Loucy (cell line): ENCODE data around the gene PINK1.

ENCODE experiments used
- H2AFZ ChIP-seq: fragments of 200-600 bp; sonication (generic); 2 replicates; pipeline ENCODE4 v1.6.0; 2016; ENCODE audit warnings: antibody characterized with exemption, mild to moderate bottlenecking, low read length, moderate library complexity
- H3F3A ChIP-seq: fragments of 200-600 bp; 2 replicates; pipeline ENCODE4 v1.6.0; 2016; ENCODE audit warnings: antibody characterized with exemption, low read depth, mild to moderate bottlenecking
- H3K27me3 ChIP-seq: fragments of 200-600 bp; sonication (generic); 2 replicates; pipeline ENCODE4 v1.6.1; 2014; ENCODE audit warnings: low read length, mild to moderate bottlenecking; ENCODE audit not compliant: insufficient read depth, poor library complexity, severe bottlenecking
- H3K36me3 ChIP-seq: fragments of 200-600 bp; sonication (generic); 2 replicates; pipeline ENCODE4 v1.6.1; 2016; ENCODE audit warnings: low read length; ENCODE audit not compliant: insufficient read depth
- H3K4me1 ChIP-seq: fragments of 200-600 bp; sonication (generic); 2 replicates; pipeline ENCODE4 v1.5.1; 2014; ENCODE audit warnings: low read length, mild to moderate bottlenecking; ENCODE audit not compliant: insufficient read depth, poor library complexity, severe bottlenecking
- H3K4me2 ChIP-seq: fragments of 200-600 bp; sonication (generic); 2 replicates; pipeline ENCODE4 v1.6.0; 2014; ENCODE audit warnings: antibody characterized with exemption, low read length, low read depth, mild to moderate bottlenecking; ENCODE audit not compliant: poor library complexity, severe bottlenecking
- H3K4me3 ChIP-seq: fragments of 200-600 bp; sonication (generic); 2 replicates; pipeline ENCODE4 v1.5.1; 2014; ENCODE audit warnings: low read length, mild to moderate bottlenecking, mixed read lengths; ENCODE audit not compliant: poor library complexity, severe bottlenecking
- H3K79me2 ChIP-seq: fragments of 200-600 bp; sonication (generic); 2 replicates; pipeline ENCODE4 v1.6.1; 2014; ENCODE audit warnings: low read length; ENCODE audit not compliant: insufficient read depth
- H3K9ac ChIP-seq: fragments of 200-600 bp; sonication (generic); 2 replicates; pipeline ENCODE4 v1.6.0; 2014; ENCODE audit warnings: mild to moderate bottlenecking, low read depth, low read length, moderate library complexity; ENCODE audit not compliant: poor library complexity, severe bottlenecking
- H3K9me2 ChIP-seq: fragments of 200-600 bp; sonication (generic); replicated peaks from 2 replicates; pipeline ENCODE4 v1.6.1; 2016; ENCODE audit warnings: low read depth, low read length, mixed read lengths
- H3K9me3 ChIP-seq: fragments of 200-600 bp; sonication (generic); 2 replicates; pipeline ENCODE4 v1.6.1; 2014; ENCODE audit warnings: mild to moderate bottlenecking, antibody characterized with exemption, low read length, low read depth; ENCODE audit not compliant: insufficient read depth
- H4K20me1 ChIP-seq: fragments of 200-600 bp; sonication (generic); 2 replicates; pipeline ENCODE4 v1.6.0; 2014; ENCODE audit warnings: antibody characterized with exemption, low read length, mild to moderate bottlenecking; ENCODE audit not compliant: insufficient read depth, poor library complexity, severe bottlenecking
- EZH2phosphoT487 ChIP-seq: fragments of 200-600 bp; IDR thresholded peaks from 2 replicates; pipeline ENCODE4 v1.6.1; 2018; ENCODE audit warnings: antibody characterized with exemption, mild to moderate bottlenecking, moderate library complexity, borderline replicate concordance
- TF ChIP-seq, protein P1 (sequence below): fragments of 200-600 bp; sonication (generic); conservative IDR thresholded peaks from 2 replicates; pipeline ENCODE4 v1.5.1; 2014; ENCODE audit warnings: mild to moderate bottlenecking, antibody characterized with exemption, low read length

Gene PINK1

DNA sequence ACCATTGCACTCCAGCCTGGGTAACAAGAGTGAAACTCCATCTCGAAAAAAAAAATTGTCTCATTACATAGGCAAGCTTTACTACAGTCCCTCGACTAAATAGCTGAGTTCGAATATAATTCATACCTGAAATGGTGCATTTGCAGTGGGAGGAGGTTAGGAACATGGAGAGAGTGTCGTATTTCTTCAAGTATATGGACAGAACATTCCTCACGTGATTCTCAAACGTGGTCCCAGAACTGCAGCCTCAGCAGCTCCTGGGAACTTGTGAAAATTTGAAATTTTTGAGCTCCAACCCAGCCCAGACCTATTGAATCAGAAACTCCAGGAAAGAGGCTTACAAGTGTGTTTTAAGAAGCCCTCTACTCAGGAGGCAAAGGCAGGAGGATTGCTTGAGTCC is 37.2 kb upstream of the PINK1 start:
- H3K4me2 ChIP-seq: no peak overlapping the region
- no peak overlapping the region for H2AFZ ChIP-seq
- H3K9me2 ChIP-seq: no peaks in the 10 kb centered on the region
- no peaks in the 10 kb centered on the region for H4K20me1 ChIP-seq
- H3F3A ChIP-seq: no peaks in the 10 kb centered on the region
- H3K79me2 ChIP-seq: no peaks in the 10 kb centered on the region
- no peaks in the 10 kb centered on the region for H3K36me3 ChIP-seq
- no peaks in the 10 kb centered on the region for H3K9me3 ChIP-seq
- no peak for TF ChIP-seq EZH2phosphoT487
- TF ChIP-seq, protein P1, sequence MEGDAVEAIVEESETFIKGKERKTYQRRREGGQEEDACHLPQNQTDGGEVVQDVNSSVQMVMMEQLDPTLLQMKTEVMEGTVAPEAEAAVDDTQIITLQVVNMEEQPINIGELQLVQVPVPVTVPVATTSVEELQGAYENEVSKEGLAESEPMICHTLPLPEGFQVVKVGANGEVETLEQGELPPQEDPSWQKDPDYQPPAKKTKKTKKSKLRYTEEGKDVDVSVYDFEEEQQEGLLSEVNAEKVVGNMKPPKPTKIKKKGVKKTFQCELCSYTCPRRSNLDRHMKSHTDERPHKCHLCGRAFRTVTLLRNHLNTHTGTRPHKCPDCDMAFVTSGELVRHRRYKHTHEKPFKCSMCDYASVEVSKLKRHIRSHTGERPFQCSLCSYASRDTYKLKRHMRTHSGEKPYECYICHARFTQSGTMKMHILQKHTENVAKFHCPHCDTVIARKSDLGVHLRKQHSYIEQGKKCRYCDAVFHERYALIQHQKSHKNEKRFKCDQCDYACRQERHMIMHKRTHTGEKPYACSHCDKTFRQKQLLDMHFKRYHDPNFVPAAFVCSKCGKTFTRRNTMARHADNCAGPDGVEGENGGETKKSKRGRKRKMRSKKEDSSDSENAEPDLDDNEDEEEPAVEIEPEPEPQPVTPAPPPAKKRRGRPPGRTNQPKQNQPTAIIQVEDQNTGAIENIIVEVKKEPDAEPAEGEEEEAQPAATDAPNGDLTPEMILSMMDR: no peak
- H3K4me3 ChIP-seq: no peak overlapping the region
- no peaks in the 10 kb centered on the region for H3K27me3 ChIP-seq
- peaks cover 3% of the 10 kb centered on the region for H3K4me1 ChIP-seq
- H3K9ac ChIP-seq: no peak overlapping the region

DNA sequence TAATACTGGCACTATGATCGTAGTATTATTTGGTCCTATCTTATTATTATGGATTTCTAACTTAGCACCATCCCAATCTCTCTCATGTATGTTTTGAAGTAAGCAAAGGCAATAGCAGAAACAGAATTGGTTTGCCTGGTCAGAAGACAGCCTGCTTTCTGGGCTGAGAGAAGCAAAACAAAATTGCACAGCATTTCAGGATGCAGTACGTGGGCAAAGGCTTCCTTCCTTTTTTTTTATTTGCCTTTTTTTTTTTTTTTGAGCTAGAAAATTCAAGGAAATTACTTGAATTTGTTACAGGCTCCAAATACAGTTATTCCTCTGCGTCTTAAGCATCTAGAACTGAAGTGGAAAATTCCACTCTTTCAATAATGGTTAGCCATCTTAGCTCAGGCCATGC is 35.6 kb upstream of the PINK1 start:
- Histone ChIP-seq H3K4me1 (peaks cover 3% of the 10 kb centered on the region), H3K4me3 (no peak overlapping the region), H4K20me1 (no peaks in the 10 kb centered on the region), H3K9me3 (no peaks in the 10 kb centered on the region), H3F3A (no peaks in the 10 kb centered on the region), H3K9ac (no peak overlapping the region), H3K4me2 (no peak overlapping the region), H3K79me2 (no peaks in the 10 kb centered on the region), H3K36me3 (no peaks in the 10 kb centered on the region), H3K9me2 (no peaks in the 10 kb centered on the region), H2AFZ (no peak overlapping the region), H3K27me3 (no peaks in the 10 kb centered on the region)
- TF ChIP-seq, protein P1: no peak
- TF ChIP-seq EZH2phosphoT487: no peak

- Histone ChIP-seq H3K9ac (no peak overlapping the region), H3K79me2 (no peaks in the 10 kb centered on the region), H3K27me3 (no peaks in the 10 kb centered on the region), H3K9me2 (no peaks in the 10 kb centered on the region), H3K9me3 (no peaks in the 10 kb centered on the region), H4K20me1 (no peaks in the 10 kb centered on the region), H3F3A (no peaks in the 10 kb centered on the region), H2AFZ (no peak overlapping the region), H3K4me3 (no peak overlapping the region), H3K4me1 (peaks cover 3% of the 10 kb centered on the region), H3K4me2 (no peak overlapping the region), H3K36me3 (no peaks in the 10 kb centered on the region)
- TF ChIP-seq, protein P1: no peak
- no peak for TF ChIP-seq EZH2phosphoT487
Measured at GRCh38 chr1:20600156-20600555, 33.1 kb upstream of the PINK1 start.
